ENCODE results near the gene HSPG2. TPM values are rescaled to one million over a fixed set of nuclear protein-coding genes. Genes with fewer than 3 reads are reported as not detected.
"Not testable (repeated sequence)": the region's sequence is repeated elsewhere in the genome, so short reads cannot be mapped to it uniquely, and the experiment has no call there.

HSPG2 gene
- polyA plus RNA-seq, 3 donors = 115 to 140 (median 121) TPM

- DNase-seq (ENCODE audit: low read depth in 3 of 3, low spot score in 2 of 3) = no peak
Observed at GRCh38 chr1:21833392-21833976, 103.6 kb downstream of the HSPG2 start.

GRCh38 chr1:21831454-21831970 lies 105.6 kb downstream of the HSPG2 start:
- no peak for DNase-seq (ENCODE audit: low read depth in 3 of 3, low spot score in 2 of 3)

- DNase-seq (ENCODE audit: low read depth in 3 of 3, low spot score in 2 of 3) = no peak
Observed at GRCh38 chr1:21830792-21831453, 106.2 kb downstream of the HSPG2 start.

GRCh38 chr1:21829294-21829693 lies 107.8 kb downstream of the HSPG2 start:
- DNase-seq (ENCODE audit: low read depth in 3 of 3, low spot score in 2 of 3) = no peak

DNA sequence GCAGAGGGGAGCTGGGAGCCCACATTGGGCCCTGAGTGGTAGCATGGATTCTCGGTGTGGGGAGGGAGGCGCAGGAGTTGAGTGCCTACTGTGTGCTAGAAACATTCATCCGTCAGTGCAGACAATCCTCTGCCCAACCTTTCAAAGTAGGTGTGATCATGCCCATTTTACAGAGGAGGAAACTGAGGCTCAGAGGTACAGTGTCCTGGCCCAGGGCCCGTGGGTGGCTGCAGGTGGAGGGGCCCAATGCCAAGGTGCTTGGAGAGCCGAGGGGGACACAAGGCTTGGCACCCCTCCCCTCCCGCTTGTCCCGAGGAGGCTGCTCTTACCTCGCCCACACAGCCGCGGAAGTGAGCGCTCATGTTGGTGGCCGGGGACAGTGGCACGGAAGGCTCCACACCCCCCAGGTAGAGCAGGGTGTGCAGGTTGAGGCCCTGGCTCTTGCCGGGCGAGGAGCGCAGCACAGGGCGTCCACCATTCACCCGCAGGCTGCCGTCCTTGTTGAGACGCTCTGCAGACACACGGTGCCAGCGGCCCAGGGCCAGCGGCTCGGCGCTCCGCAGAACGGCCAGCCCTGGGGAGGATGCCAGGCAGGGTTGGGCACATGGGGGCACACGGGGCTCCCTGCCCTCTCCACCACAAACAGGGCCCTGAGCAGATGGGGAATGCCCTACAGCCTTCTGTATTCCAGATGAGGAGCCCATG lies 108.5 kb downstream of the HSPG2 start:
- no peak for DNase-seq (ENCODE audit: low read depth in 3 of 3, low spot score in 2 of 3)

DNA sequence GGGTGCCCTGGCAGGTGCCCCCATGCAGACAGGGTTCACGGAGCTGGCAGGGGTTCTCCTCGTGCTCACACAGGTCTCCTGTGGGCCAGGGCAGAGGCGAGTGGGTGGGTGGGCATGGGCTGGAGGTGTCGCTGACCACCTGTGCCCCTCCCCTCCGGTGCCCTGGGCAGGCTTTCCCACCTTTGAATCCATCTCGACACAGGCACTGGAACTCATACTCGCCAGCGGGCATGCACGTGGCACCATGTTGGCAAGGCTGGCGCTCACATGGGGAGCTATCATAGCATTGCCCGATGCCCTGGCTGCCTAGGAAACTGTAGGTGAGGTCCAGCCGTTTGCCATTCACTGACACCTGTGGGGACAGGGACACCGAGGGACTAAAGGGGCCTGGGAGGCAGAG lies 109.0 kb downstream of the HSPG2 start:
- DNase-seq (ENCODE audit: low read depth in 3 of 3, low spot score in 2 of 3) = no peak

- DNase-seq (ENCODE audit: low read depth in 3 of 3, low spot score in 2 of 3) = no peak
Observed at GRCh38 chr1:21827141-21827679, 109.9 kb downstream of the HSPG2 start.

DNA sequence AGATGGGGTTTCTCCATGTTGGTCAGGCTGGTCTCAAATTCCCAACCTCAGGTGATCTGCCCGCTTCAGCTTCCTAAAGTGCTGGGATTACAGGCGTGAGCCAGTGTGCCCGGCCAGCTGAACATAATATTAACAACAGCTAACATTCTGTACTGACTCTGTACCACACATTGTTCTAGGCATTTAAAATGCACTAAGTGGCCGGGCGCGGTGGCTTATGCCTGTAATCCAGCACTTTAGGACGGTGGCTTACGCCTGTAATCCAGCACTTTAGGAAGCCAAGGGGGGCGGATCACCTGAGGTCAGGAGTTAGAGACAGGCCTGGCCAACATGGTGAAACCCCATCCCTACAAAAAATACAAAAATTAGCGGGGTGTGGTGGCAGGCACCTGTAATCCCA lies 110.4 kb downstream of the HSPG2 start:
- not testable (repeated sequence) for DNase-seq (ENCODE audit: low read depth in 3 of 3, low spot score in 2 of 3)

DNA sequence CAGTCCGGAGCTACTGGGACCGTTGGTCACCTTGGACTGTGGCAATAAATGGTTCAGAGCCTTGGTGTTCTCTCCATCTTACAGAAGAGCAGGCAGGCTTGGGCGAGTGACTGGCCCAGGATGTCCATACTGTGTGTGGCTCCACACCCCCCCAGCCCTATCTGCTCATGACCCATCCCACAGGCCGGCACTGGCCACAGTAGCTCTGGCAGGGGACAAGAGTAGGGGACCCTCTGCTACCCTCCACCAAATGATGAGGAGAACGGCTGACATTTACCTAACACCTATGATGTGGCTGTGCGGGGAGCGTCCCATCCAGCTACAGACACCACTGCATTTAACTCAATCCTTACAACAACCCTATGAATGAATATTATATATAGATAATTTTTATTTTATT lies 111.7 kb downstream of the HSPG2 start:
- no peak for DNase-seq (ENCODE audit: low read depth in 3 of 3, low spot score in 2 of 3)

DNA sequence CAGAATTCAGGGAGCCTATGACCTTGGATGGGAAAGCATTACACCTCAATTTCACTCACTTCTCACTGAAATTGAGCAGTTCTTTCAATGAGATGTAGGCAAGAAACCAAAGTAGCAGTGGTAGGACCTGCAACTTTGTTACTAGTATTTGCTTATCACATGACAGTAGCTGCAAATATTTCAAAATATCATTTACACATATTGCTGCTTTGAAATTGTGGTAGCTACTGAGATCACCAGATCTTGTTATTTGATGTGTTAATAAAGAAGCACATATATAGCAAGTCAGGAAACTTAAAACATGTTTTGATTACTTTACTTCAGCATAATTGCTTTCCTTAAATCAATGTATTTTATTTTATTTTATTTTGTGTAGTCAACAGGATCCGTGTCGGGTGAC lies 112.2 kb downstream of the HSPG2 start:
- DNase-seq (ENCODE audit: low read depth in 3 of 3, low spot score in 2 of 3) = no peak

DNA sequence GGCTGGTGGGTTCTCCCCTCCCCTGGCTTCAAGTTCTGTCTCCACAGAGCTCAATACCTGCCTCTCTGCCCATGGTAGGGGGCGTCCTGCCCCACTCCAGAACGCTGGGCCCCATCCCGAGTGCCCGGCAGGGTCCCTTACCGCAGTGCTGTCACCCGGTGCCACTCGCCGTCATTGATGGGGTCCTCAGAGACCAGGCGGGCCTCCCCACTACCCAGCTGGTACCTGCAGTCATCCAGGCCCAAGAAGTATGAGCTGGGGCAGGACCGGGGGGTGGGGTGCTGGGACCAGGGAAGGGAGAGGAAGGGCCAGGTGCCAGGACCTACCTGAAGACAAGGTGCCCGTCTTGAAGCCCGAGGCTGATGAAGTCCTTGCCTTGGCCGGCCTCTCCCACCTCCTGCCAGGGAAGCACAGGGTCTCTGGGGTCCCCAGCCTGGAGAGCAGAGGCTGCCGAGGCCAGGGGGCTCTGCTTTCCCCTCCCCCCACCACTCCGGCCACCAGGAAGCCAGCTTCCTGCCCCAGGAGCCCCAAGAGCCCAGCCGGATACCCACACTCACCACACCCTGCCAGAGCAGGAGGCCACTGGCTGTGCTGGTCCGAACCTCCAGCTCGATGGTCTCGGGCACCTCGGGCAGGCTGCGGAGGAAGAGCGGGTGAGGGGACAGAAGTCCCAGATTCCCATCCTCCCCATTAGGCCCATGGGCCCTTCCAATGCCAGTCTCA lies 113.0 kb downstream of the HSPG2 start:
- DNase-seq (ENCODE audit: low read depth in 3 of 3, low spot score in 2 of 3) = no peak

- DNase-seq (ENCODE audit: low read depth in 3 of 3, low spot score in 2 of 3) = no peak
Observed at GRCh38 chr1:21823206-21823979, 113.7 kb downstream of the HSPG2 start.

DNA sequence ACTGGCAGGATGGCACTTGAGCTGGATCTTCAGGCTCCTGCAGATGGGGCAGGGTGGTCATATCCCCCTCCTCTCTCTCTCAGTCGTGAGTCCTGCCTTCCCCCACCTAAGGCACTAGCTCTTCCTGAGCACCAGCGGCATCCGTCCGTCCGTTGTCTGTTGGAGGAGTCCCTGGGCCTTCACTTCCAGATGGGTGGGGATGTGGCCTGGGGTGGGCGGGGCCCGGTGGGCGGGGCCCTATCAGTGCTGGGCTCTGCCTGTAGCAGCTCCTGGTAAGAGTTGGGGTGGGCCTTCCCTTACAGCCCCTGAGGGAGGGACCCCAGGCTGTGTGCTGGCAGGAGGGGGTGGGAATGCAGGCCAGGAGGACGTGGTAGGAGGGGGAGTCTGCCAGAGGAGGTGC lies 114.8 kb downstream of the HSPG2 start:
- DNase-seq (ENCODE audit: low read depth in 3 of 3, low spot score in 2 of 3) = no peak

- no peak for DNase-seq (ENCODE audit: low read depth in 3 of 3, low spot score in 2 of 3)
Observed at GRCh38 chr1:21821385-21822019, 115.6 kb downstream of the HSPG2 start.

- no peak for DNase-seq (ENCODE audit: low read depth in 3 of 3, low spot score in 2 of 3)
Observed at GRCh38 chr1:21820597-21821232, 116.4 kb downstream of the HSPG2 start.

- DNase-seq (ENCODE audit: low read depth in 3 of 3, low spot score in 2 of 3) = no peak
Observed at GRCh38 chr1:21818656-21819055, 118.5 kb downstream of the HSPG2 start.

DNA sequence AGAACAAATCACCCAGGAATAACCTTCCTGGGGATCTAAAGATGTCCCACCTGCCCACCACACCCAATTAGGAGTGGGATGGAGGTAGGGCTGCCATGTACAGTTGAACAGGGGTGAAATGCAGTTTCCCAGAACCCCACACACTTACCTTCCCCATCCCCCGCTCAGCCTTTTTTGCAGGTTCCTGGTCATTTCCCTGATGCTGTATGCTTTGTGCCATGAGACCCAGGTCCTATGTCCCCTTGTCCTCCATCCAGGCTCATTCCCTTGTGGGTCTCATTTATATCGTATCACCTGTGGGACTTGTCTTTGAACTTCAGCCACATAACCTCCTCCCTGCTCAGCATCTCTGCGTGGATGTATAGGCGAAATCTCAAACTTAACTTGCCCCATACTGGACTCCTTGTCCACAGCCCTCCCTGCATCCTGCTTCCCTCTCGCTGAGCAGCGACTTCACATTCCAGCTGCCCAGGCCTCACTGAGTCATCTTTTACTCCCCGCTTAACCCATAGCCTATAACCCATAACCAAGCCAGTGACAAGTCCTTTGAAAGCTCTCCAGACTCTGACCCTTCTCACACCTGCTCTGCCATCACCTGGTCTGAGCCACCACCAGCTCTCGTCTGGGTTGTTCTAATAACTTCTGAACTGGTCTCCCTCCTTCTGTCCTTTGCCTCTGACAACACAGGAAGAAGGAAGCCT lies 120.4 kb downstream of the HSPG2 start:
- DNase-seq (ENCODE audit: low read depth in 3 of 3, low spot score in 2 of 3) = no peak

DNA sequence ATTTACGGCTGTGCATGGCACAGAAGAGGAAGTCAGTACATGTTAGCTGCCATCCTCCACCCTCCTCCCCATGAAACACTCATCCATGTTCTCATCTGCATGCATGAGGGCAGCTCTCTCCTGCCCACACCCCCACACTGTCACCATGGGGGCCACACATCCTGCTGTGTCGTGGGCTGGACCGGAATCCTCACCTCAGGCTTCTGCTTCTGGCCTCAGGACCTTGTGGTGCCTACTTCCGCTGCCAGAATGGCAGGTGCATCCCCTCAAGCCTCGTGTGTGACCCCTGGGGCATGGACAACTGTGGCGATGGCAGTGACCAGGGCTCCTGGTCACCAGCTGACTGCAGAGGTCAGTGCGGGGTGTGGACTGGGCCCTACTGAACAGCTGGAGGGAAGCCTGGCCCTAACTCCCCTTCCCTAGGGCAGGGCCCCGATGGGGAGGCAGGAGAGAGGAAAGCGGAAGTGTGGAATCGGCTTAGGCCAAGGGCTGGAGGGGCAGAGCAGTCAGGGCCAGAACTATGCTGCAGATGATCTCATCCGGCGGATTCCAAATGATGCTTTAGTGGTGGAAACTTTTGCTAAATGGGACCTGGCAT lies 121.3 kb downstream of the HSPG2 start:
- DNase-seq (ENCODE audit: low read depth in 3 of 3, low spot score in 2 of 3) = no peak

All from right renal cortex interstitium (tissue), 3 donors.